CD4-positive, alpha-beta T cell treated with Interleukin-1 beta for 1 hour (primary cell): Measurements from ENCODE around the gene IGFBP7.

Experiments
- DNase-seq, 2 donors: peaks; one replicate each; pipeline ENCODE4 v3.0.0-alpha.2; 2020 to 2022

Gene IGFBP7

GRCh38 chr4:57034520-57034919 is 75.7 kb downstream of the IGFBP7 start:
- no peak for DNase-seq

DNA sequence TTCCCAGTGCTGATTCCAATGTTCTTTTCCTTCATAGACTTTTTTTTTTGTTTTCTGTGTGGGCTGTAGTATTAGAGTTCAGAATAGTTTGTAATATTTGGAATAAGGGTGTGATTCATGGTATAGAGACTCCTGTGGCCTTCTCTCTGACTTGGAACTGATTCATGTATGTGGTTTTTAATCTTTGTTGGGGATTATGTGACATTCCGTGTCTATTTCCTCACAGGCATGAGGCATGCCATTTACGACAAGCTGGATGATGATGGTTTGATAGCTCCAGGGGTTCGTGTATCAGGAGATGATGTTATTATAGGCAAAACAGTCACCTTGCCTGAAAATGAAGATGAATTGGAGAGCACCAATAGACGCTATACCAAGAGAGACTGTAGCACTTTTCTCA is 87.1 kb downstream of the IGFBP7 start:
- DNase-seq = no peak

DNA sequence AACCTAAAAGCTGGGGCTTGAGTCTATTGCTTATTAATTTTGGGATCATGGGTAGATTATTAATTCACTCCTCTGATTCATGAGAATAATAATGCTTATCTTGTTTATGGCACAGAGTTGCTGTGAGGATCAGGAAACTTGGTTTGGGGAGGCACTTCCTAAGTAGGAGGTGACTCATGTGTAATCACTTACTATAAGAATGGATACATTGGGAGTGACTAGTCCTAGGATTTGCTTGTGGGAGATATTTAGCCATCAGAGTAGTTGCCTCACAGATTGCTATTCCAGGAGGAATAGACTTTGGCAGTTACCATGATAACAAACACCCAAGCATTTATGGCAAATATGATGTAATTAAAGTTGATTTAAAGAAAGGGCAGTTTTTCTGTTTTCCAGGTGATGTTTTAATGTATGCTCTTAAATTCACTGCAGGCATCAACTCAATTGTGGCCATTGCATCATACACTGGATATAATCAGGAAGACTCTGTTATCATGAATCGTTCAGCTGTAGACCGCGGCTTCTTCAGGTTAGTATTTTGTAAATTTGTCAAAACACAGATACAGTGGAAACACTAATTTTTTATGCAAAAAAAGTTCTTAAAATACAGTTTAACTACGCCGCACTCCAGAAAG is 89.6 kb downstream of the IGFBP7 start:
- DNase-seq = no peak

GRCh38 chr4:57018980-57019379 is 91.2 kb downstream of the IGFBP7 start:
- no peak for DNase-seq

DNA sequence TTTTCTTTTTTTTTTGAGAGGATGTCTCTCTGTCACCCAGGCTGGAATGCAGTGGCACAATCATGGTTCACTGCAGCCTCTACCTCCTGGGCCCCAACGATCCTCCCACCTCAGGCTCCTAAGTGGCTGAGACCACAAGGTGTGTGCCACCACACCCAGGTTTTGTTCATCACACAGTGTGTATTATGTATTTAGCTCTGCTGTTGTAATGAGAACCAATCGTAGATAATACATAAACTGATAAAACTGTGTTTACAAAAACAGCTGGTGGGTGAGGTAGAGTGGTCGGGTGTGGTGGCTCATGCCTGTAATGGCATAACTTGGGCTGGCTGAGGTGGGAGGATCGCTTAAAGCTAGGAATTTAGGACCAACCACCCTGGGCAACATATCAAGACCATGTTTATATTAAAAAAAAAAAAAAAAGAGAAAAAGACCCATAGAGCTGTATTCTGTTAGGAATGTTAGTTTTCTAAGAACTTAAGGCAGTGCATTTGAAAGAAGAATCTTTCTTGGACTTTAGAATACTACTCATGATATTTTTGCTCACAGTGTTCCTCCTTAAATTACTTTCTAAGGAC is 96.6 kb downstream of the IGFBP7 start:
- no peak for DNase-seq

DNA sequence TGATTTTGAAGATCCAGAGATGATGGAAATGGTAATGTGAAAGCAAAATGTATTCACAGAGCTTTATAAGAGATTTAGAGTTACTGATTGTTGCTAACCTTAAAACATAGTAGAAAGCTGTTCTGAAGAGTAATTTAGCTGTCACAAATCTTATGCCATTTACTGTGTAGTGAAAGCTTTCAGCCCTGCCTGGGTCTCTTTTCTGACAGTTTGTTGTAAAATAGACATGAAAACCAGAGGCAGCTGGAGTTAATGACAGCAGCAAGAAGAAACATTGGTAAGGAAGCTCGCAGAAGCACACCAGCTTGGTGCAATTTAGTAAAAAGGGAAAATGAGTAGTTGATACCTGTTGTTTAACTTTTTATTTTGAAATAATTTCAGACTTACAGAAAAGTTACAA is 110.4 kb downstream of the IGFBP7 start:
- DNase-seq = no peak

GRCh38 chr4:56995525-56995924 is 114.7 kb downstream of the IGFBP7 start:
- DNase-seq = no peak

GRCh38 chr4:56990109-56990905 is 119.9 kb downstream of the IGFBP7 start:
- no peak for DNase-seq

GRCh38 chr4:56986952-56987351 is 123.2 kb downstream of the IGFBP7 start:
- no peak for DNase-seq

GRCh38 chr4:56986192-56986591 is 124.0 kb downstream of the IGFBP7 start:
- DNase-seq = no peak

- DNase-seq = no peak
Measured at GRCh38 chr4:56981795-56982201, 128.4 kb downstream of the IGFBP7 start.
